ENCODE results near the gene CITED4. TPM values are rescaled to one million over a fixed set of nuclear protein-coding genes. Genes with fewer than 3 reads are reported as not detected.

The CITED4 gene
- total and polyA plus RNA-seq, 7 donors, result 5.6 to 40.9 (median 17.8) TPM

DNA sequence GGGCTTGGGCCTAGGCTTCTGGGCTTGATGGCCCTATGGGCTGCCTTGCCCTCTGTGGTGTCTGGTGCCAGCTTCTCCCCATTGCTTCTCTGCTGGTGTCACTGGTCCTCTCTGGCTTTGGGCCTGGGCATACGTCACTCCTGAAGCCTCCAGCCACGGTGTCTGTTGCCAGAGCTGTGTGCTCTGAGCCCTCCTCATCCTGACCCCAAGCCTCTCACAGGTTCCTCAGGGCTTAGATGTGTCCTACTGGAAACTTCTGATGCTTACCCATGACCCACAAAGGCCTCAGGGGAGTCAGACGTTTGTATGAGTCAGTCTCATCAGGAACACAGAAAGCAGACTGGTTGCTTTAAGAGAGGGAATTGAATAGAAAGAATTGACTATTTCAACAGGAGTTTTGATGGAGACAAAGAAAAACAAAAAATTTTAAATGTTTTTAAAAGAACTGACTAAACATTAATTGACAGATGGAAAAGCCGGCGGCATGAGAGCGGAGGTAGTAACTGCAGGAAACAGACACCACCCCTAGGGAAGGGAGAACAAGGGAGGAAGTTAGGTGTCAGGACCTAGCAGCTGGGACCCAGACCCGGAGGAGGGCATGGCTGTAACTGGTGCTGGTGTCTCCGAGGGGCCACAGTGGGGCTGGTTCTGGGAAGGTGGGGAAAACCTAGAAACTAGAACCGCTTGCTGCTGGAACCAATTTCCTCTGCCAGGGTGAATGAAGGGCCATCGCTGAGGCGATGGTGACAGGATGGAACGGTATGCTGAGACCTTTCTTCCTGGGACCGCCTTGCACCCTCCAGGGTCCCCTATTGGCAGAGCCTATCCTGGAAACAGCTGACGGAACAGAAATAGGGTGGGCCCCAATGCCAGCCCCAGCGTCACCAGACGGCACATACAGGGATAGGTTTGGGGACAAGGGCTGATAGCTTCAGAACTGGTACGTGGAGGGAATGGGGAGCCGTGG is 40.0 kb upstream of the CITED4 start:
- WGBS, 3 donors, result 66 to 67% (median 66%) methylated on average over 18 of the region's 18 CpGs
- ATAC-seq, result peak in 1 of 4 donors; percentile 22
- no peak overlapping the region for H3K4me3 ChIP-seq
- TF ChIP-seq, protein P1, sequence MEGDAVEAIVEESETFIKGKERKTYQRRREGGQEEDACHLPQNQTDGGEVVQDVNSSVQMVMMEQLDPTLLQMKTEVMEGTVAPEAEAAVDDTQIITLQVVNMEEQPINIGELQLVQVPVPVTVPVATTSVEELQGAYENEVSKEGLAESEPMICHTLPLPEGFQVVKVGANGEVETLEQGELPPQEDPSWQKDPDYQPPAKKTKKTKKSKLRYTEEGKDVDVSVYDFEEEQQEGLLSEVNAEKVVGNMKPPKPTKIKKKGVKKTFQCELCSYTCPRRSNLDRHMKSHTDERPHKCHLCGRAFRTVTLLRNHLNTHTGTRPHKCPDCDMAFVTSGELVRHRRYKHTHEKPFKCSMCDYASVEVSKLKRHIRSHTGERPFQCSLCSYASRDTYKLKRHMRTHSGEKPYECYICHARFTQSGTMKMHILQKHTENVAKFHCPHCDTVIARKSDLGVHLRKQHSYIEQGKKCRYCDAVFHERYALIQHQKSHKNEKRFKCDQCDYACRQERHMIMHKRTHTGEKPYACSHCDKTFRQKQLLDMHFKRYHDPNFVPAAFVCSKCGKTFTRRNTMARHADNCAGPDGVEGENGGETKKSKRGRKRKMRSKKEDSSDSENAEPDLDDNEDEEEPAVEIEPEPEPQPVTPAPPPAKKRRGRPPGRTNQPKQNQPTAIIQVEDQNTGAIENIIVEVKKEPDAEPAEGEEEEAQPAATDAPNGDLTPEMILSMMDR (IDR thresholded peaks at IDR 0.05), result no peak
- no peak overlapping the region for H3K27ac ChIP-seq
- H3K36me3 ChIP-seq (ENCODE audit: insufficient read depth in 1 of 2, low read depth in 1 of 2), result no peaks in the 10 kb centered on the region
- DNase-seq, result peak; percentile 48 to 71
- no peaks in the 10 kb centered on the region for H3K27me3 ChIP-seq (ENCODE audit: insufficient read depth in 3 of 3, low read length in 2 of 3)
- no peaks in the 10 kb centered on the region for H3K9me3 ChIP-seq
- no peaks in the 10 kb centered on the region for H3K4me1 ChIP-seq
- intact Hi-C loops (cut with DNase I), result no loop called here

GRCh38 chr1:40899230-40899870 is 37.2 kb upstream of the CITED4 start:
- Histone ChIP-seq H3K27me3 (ENCODE audit: insufficient read depth in 3 of 3, low read length in 2 of 3) (no peaks in the 10 kb centered on the region), H3K4me3 (no peak overlapping the region), H3K27ac (no peak overlapping the region), H3K4me1 (no peaks in the 10 kb centered on the region), H3K36me3 (ENCODE audit: insufficient read depth in 1 of 2, low read depth in 1 of 2) (no peaks in the 10 kb centered on the region), H3K9me3 (no peaks in the 10 kb centered on the region)
- TF ChIP-seq, protein P1 (IDR thresholded peaks at IDR 0.05), result no peak
- WGBS, 3 donors, result 72 to 82% (median 77%) methylated on average over 2 of the region's 2 CpGs
- ATAC-seq (no peak), DNase-seq (no peak)
- intact Hi-C loops (cut with DNase I), result no loop called here

DNA sequence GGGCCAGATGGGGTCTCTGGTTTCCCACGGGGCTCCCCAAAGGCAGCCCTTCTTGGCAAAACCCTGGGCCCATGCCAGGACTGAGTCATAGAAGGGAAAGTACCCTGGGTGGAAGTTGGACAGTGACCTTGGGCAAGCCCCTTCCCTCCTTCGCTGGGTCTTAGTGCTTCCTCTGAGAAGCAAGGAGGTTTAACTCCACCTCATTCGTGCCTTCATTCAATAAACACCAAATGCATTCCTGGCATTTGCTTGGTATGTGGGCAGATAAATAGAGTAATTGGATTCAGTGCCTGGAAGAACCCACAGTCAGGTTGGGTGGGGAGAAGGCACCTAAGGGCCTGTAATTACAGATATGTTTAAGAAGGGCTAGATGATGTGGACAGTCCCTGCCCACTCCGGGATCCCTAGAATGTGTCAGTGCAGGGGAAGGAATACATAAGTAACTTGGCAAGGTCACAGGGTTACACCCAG is 36.3 kb upstream of the CITED4 start:
- intact Hi-C loops (cut with DNase I), result no loop called here
- DNase-seq (no peak), ATAC-seq (no peak)
- no peaks in the 10 kb centered on the region for H3K4me1 ChIP-seq
- no peaks in the 10 kb centered on the region for H3K36me3 ChIP-seq (ENCODE audit: insufficient read depth in 1 of 2, low read depth in 1 of 2)
- no peak overlapping the region for H3K27ac ChIP-seq
- 47 to 58% (median 48%) methylated on average over 4 of the region's 4 CpGs for WGBS, 3 donors
- no peaks in the 10 kb centered on the region for H3K9me3 ChIP-seq
- TF ChIP-seq, protein P1 (IDR thresholded peaks at IDR 0.05), result no peak
- H3K4me3 ChIP-seq, result no peak overlapping the region
- no peaks in the 10 kb centered on the region for H3K27me3 ChIP-seq (ENCODE audit: insufficient read depth in 3 of 3, low read length in 2 of 3)

GRCh38 chr1:40897513-40897912 is 35.4 kb upstream of the CITED4 start:
- DNase-seq (no peak), ATAC-seq (no peak)
- no peaks in the 10 kb centered on the region for H3K36me3 ChIP-seq (ENCODE audit: insufficient read depth in 1 of 2, low read depth in 1 of 2)
- no peak overlapping the region for H3K27ac ChIP-seq
- H3K9me3 ChIP-seq, result no peaks in the 10 kb centered on the region
- WGBS, 3 donors, result 77 to 89% (median 79%) methylated on average over 4 of the region's 4 CpGs
- H3K4me1 ChIP-seq, result no peaks in the 10 kb centered on the region
- no peaks in the 10 kb centered on the region for H3K27me3 ChIP-seq (ENCODE audit: insufficient read depth in 3 of 3, low read length in 2 of 3)
- no peak overlapping the region for H3K4me3 ChIP-seq
- intact Hi-C loops (cut with DNase I), result no loop called here
- TF ChIP-seq, protein P1 (IDR thresholded peaks at IDR 0.05), result no peak
